Activated CD4-positive, alpha-beta T cell treated with anti-CD3 and anti-CD28 coated beads, Interleukin-2, amount 50 U/mL, for 1 hour (primary cell): ENCODE measurements around the gene RPS2.

ENCODE experiments used
- DNase-seq: peaks from one replicate; pipeline ENCODE4 v3.0.0-alpha.2; 2020

The RPS2 gene

DNA sequence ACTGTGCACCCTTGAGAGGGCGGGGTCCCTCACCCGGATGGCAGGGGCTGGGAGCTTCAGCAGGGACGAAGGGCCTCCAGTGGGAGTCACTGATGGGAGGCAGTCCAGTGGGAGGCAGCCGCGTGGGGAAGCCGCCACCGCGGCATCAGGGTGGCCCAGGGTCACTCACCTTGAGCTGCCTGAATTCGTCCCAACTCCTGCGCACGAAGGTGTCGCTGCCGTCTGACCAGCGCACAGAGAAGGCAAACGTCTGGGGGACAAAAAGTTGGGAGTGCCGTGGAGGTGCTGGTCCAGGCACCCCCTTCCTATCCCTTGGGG lies 16.1 kb upstream of the RPS2 start:
- no peak for DNase-seq

- DNase-seq: no peak
These were observed 15.6 kb upstream of the RPS2 start for GRCh38 chr16:1980030-1980769.

GRCh38 chr16:1979271-1980029 lies 14.8 kb upstream of the RPS2 start:
- peak; percentile 36 for DNase-seq

GRCh38 chr16:1978476-1979120 lies 14.0 kb upstream of the RPS2 start:
- no peak for DNase-seq

DNA sequence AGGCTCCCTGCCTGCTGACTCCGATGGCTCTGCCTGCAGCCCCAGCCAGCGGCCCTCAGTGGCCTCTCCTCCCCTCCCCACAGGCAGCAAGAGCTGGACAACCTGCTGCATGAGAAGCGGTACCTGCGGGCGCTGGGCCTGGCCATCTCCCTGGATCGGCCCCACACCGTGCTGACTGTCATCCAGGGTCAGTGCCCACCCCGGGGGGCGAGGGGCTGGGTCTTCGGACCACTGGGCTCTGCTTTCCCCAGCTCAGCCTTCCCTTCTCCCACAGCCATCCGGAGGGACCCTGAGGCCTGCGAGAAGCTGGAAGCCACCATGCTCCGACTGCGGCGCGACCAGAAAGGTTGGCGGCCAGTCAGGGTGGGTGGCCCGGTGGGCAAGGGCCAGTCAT lies 13.2 kb upstream of the RPS2 start:
- no peak for DNase-seq

DNA sequence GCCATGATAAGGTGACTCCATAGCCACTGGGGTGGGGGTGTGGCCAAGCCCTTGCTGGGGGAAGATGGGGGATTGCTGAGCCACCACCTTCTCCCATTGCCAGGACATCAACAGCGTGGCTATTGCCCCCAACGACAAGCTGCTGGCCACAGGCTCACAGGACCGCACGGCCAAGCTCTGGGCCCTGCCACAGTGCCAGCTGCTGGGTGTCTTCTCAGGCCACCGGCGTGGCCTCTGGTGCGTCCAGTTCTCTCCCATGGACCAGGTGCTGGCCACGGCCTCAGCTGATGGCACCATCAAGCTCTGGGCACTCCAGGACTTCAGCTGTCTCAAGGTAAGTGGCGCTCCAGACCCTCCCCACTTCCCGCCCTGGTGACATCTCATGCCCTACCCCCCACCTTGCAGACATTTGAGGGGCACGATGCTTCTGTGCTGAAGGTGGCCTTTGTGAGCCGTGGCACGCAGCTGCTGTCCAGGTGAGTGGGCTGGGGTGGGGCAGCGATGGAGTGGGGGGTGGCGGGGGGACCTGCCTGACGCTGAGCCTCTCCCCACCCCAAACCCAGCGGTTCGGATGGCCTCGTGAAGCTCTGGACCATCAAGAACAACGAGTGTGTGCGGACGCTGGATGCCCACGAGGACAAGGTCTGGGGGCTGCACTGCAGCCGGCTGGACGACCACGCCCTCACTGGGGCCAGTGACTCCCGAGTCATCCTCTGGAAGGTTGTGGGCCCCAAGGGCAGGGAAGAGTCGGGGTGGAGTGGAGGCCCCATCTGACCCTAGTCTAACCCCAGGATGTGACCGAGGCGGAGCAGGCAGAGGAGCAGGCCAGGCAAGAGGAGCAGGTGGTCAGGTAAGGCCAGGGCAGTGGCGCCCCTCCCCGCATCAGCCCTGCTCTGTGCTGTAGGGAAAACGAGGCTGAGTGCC lies 12.6 kb upstream of the RPS2 start:
- DNase-seq: no peak

DNA sequence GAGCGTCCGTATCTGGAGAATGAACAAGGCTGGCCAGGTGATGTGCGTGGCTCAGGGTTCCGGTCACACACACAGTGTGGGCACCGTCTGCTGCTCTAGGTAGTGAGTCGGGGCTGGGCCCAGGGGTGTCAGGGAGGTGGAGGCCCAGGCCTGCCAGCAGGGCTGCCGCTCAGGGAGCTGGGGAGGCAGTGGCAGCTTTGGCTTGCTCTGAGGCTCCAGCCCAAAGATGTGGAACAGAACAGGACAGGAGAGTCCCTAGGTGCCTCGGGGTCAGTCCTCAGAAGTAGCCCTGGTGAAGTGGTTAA lies 11.5 kb upstream of the RPS2 start:
- no peak for DNase-seq

- DNase-seq: no peak
These were observed 11.0 kb upstream of the RPS2 start for GRCh38 chr16:1975432-1976215.

- no peak for DNase-seq
These were observed 9.8 kb upstream of the RPS2 start for GRCh38 chr16:1974157-1975070.

DNA sequence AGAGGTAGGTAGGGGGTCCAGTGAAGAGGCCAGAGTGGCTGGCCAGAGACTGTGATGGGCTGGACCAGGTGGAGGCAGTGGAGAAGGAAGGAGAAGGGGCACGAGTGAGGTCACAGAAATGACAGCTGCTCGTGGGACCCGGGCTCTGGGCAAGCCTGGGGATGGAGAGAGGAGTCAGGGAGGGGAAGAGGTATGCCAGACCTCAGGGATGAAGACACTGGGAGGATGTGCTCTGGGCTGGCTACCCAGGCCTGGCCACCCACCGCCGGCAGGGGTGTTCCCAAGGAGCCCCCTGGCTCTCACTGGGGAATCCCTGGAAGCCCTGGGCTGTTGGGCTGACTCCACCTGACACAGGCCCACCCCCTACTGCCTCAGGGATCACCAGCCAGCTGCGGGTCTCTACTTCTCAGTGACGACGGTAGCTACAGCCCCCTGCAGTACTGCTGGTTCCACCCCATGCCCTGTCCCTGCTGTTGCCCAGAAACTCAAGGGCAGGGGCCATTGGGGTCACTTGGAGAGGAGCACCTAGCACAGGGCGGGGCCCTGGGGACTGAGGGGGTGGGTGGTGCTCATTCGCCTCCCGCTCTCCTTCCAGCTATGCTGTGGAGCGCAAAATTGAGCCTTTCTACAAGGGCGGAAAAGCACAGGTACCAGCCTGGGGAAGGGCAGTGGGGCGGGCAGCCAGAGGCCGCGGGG lies 9.0 kb upstream of the RPS2 start:
- DNase-seq: no peak

- no peak for DNase-seq
These were observed 7.9 kb upstream of the RPS2 start for GRCh38 chr16:1972490-1972877.

DNA sequence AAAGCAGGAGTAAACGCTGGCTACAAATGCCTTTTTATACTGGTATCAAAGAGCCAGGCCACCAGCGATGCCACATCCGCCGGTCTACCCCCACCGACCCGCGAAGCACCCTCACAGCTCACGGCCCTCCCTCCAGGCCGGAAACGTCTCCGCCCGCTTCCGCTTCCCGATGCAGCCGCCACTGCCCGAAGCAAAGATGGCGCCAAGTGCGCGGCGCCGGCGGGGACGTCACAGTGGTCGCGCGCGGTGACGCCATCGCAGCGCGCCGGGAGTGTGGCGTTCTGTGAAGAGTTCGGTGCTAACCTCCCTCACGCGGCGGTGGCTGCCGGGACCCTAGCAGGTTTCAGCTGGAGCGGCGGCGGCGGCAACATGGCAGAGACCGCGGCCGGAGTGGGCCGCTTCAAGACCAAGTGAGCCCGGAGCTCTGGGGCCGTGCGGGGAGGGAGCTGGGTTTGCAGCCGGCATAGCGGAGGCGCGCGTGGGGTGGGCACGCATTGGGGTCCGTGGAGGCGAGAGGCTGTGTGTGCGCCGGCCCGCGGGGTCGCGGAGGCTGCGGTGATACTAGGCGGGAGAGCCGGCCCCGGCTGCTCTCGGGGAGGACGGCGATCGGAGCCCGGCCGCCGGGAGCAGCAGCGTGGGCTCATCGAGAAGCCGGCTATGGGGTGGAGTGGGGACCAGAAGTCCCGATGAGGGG lies 7.3 kb upstream of the RPS2 start, which contains the start of gene TBL3:
Gene TBL3 (plus strand): TSS at position 258 of the 694 bp plus-strand sequence. CDS start 112 bp downstream, at position 370.
- DNase-seq: peak; percentile 94

- no peak for DNase-seq
These were observed 3.7 kb upstream of the RPS2 start for GRCh38 chr16:1968146-1968953.

DNA sequence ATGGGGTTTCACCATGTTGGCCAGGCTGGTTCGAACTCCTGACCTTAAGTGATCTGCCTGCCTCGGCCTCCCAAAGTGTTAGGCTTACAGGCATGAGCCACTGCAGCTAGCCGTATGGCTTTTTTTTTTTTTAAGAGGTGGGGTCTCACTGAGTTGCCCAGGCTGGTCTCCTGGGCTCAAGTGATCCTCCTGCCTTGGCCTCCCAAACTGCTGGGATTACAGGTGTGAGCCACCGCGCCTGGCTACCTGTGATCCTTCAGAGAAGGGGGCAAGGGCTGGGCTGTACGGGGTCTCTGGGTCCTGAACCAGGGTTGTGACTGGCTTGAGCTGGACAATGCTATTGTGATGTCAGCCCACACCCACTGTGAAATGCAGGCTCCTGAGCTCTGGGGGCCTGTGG lies 1.8 kb upstream of the RPS2 start, which contains the start of gene RNF151:
Gene RNF151 (plus strand): TSS at position 397 of the 400 bp plus-strand sequence. CDS start 26 bp downstream, outside the sequence.
- no peak for DNase-seq

DNA sequence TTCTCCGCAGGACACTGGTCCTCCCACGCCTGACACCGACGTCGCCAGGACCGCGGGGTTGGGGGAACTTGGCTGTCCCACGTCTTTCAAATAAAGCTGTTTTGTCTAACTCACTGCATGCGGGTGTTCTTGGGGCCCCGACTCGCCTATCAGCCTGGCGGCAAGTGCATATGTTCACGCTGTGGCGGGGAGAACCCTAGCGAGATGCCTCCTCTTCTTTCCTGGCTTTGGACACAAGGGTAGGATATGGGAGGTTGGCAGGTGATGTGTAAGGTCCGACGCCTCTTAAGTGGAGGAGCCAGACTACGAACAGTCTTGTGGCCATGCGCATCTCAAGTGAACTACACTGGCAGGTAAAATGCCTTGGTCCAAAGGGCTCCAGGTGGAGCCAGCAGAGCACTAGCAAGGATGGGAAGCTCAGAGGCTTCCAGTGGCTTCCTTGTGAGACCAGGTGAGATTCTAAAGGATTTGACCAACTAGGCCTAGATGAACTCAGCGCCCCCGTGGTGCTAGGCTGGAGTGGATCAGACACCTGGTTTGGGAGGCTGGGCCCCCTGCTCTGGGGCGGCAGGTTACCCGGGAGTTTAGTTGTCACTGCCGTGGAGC lies 873 bp upstream of the RPS2 start:
- no peak for DNase-seq

DNA sequence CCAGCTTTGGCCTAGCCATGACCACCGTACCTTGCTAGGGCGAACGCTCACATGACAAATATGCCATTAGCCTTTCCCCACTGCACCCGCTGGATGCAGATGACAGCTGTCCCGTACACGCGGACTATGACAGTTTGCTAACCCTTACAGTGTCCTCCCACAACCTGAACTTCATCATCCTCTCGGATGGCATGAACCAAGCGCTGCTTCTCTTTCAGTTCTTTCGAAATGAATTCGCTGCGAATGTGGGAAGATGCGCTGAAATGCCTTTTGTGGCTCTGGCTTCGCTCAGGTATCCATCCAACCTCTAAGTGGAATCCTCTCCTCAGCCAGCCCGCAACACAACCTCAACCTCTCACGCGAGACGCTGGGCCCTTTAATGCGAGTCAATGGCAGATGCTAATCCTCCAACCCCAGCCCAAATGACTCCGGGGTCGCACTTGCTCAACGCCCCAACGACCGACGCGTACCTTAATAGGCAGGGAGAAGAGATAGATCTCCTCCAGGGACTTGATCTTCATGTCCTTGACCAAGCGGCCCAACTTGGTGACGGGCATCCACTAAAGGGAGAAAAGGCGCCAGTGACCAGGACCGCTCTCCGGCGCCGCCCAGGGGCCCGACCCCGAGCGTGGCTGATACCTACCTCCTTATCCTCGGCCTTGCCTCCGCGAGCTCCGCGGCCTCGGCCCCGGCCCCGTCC lies 670 bp downstream of the RPS2 start:
- peak; percentile 38 for DNase-seq
